ENCODE measurements around the gene SSU72.
"Not testable (repeated sequence)": the region's sequence is repeated elsewhere in the genome, so short reads cannot be mapped to it uniquely, and the experiment has no call there.

- not testable (repeated sequence) for TF ChIP-seq CTCF, EZH2, EZH2phosphoT487 (IDR thresholded peaks at IDR 0.05)
Observed at GRCh38 chr1:1512425-1512824, 62.2 kb downstream of the SSU72 start.

Data from neural progenitor cell (in vitro differentiated cells).